Left ventricle myocardium inferior (tissue), 1 donor: ENCODE measurements around the gene MAGI1. TPM values are rescaled to one million over a fixed set of nuclear protein-coding genes. Genes with fewer than 3 reads are reported as not detected.

Experiments
- DNase-seq: peaks from one replicate; pipeline ENCODE4 v3.0.0-alpha.2; 2020
- H3K27ac ChIP-seq: fragments of 200-600 bp; replicated peaks from 2 replicates; pipeline ENCODE4 v1.8.0; 2021
- H3K27me3 ChIP-seq: fragments of 200-600 bp; 2 replicates; pipeline ENCODE4 v1.8.0; 2021; ENCODE audit warnings: low read depth
- H3K36me3 ChIP-seq: fragments of 200-600 bp; 2 replicates; pipeline ENCODE4 v1.8.0; 2021
- H3K4me1 ChIP-seq: fragments of 200-600 bp; 2 replicates; pipeline ENCODE4 v1.8.0; 2021
- H3K4me3 ChIP-seq: fragments of 200-600 bp; 2 replicates; pipeline ENCODE4 v1.8.0; 2021; ENCODE audit warnings: mild to moderate bottlenecking, moderate library complexity
- H3K9me3 ChIP-seq: fragments of 200-600 bp; replicated peaks from 2 replicates; pipeline ENCODE4 v1.8.0; 2021
- intact Hi-C: fragments of 100-400 bp; cut with micrococcal nuclease; formaldehyde crosslinking; loops from one replicate; pipeline ENCODE4 v1.11.0; 2022
- total RNA-seq: library from RNA; stranded (reverse); fragmentation: NEBNext Ultra II Directional; extraction: Animal tissue kit (Norgen Biotek cat#: 25700); gene quantifications from one replicate; pipeline ENCODE4 v1.2.1, GENCODE V29; 2021
- TF ChIP-seq, protein P1 (sequence below): fragments of 200-600 bp; IDR thresholded peaks from 2 replicates; pipeline ENCODE4 v1.8.0; 2021; ENCODE audit warnings: antibody characterized with exemption, mild to moderate bottlenecking, borderline replicate concordance
- donor health status: DM: no; HTN: yes; CAD: no; lungs with severe emphysema.

The MAGI1 gene
- total RNA-seq, 1 donor from 2014 or later: 36.6 TPM

DNA sequence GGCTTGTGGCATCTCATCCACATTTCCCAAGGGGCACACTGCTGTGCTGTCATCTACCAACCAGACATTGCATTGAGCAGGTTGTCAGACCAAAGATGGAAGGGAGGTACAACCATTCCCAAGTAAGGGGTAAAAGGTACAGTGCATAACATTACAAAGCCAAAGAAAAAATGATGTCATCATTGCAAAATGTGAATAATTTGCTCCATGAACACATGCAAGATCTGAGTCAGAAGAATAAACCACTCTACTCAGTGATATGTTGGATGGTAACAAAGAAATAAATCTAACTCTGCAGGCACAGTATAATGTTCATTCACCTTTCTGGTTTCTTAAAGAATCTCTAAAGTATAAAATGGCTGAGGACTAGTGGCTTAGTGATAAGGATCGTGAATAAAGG lies 202.7 kb downstream of the MAGI1 start:
- H3K9me3 ChIP-seq: no peaks in the 10 kb centered on the region
- no peak overlapping the region for H3K4me3 ChIP-seq
- H3K27me3 ChIP-seq: no peaks in the 10 kb centered on the region
- DNase-seq: no peak
- no peak overlapping the region for H3K27ac ChIP-seq
- TF ChIP-seq, protein P1, sequence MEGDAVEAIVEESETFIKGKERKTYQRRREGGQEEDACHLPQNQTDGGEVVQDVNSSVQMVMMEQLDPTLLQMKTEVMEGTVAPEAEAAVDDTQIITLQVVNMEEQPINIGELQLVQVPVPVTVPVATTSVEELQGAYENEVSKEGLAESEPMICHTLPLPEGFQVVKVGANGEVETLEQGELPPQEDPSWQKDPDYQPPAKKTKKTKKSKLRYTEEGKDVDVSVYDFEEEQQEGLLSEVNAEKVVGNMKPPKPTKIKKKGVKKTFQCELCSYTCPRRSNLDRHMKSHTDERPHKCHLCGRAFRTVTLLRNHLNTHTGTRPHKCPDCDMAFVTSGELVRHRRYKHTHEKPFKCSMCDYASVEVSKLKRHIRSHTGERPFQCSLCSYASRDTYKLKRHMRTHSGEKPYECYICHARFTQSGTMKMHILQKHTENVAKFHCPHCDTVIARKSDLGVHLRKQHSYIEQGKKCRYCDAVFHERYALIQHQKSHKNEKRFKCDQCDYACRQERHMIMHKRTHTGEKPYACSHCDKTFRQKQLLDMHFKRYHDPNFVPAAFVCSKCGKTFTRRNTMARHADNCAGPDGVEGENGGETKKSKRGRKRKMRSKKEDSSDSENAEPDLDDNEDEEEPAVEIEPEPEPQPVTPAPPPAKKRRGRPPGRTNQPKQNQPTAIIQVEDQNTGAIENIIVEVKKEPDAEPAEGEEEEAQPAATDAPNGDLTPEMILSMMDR: no peak
- H3K4me1 ChIP-seq: peaks cover 40% of the 10 kb centered on the region
- no peaks in the 10 kb centered on the region for H3K36me3 ChIP-seq
- intact Hi-C loops: no loop called here

DNA sequence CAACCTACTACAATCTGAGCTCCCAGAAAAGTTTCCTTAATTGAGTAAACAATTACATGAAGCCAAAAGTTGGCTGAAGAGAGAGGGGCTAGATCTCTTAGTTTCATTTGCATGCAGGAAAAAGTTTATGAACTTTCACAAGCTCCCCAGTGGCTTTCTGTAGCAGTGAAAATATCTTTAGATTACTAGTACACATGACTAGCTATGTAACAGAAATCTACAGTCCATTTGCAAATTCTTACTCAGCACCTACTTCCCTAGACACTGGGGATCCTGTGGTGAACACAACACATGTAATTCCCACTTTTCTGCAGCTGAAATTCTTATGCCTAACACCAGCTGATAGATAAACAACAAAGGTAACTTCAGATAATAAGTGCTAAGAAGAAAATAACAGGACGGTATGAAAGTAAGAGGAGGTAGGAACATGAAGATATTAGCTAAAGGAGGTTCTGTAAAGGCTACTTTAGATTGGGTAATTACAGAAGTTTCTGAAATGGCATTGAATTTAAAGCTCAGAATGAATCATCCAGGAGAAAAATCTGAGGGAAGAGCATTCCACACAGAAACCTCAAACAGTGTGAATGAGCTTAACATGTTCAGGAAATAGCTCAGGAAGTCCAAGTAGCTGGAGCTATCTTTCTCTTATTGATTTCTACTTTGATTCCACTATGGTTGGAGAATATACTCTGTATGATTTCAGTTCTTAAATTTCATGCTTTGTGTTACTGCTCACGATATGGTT lies 204.8 kb downstream of the MAGI1 start:
- Histone ChIP-seq H3K36me3 (no peaks in the 10 kb centered on the region), H3K9me3 (no peaks in the 10 kb centered on the region), H3K27me3 (no peaks in the 10 kb centered on the region), H3K27ac (no peak overlapping the region), H3K4me3 (no peak overlapping the region), H3K4me1 (peaks cover 57% of the 10 kb centered on the region)
- TF ChIP-seq, protein P1: no peak
- DNase-seq: no peak
- intact Hi-C loops: no loop called here

DNA sequence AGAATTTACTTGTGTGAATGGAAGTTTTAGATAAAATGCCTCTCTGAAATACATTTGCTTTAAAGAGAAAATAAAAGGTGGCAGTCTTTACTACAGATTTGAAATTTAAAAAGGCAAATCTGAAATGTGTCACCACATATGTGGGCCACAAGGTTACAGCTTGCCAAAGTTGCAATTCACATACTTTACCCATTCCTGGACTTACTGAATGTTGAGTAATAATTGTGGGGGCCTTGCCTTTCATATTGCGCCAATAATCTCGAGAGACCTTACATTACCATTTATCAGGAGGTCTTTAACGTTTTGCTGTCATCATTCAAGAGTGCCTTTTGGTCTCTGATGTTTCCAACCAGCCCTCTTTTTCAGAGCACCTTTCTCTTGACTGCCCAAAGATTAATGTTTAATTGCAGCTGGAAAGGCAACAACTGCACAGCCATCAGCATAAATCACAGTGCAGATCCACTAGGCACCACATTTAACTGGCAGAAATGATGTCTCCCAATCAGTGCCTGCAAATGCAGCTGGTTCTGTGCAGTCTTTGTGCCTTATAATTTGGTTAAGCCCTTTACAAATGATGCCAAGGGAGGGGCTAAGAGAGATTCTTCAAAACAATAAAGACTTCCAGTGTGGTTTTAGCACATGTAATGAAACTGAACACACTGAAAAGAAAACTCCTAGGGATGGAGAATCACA lies 206.8 kb downstream of the MAGI1 start:
- TF ChIP-seq, protein P1: no peak
- intact Hi-C loops: no loop called here
- Histone ChIP-seq H3K4me3 (no peak overlapping the region), H3K27me3 (no peaks in the 10 kb centered on the region), H3K4me1 (peaks cover 72% of the 10 kb centered on the region), H3K27ac (no peak overlapping the region), H3K36me3 (no peaks in the 10 kb centered on the region), H3K9me3 (no peaks in the 10 kb centered on the region)
- DNase-seq: no peak

DNA sequence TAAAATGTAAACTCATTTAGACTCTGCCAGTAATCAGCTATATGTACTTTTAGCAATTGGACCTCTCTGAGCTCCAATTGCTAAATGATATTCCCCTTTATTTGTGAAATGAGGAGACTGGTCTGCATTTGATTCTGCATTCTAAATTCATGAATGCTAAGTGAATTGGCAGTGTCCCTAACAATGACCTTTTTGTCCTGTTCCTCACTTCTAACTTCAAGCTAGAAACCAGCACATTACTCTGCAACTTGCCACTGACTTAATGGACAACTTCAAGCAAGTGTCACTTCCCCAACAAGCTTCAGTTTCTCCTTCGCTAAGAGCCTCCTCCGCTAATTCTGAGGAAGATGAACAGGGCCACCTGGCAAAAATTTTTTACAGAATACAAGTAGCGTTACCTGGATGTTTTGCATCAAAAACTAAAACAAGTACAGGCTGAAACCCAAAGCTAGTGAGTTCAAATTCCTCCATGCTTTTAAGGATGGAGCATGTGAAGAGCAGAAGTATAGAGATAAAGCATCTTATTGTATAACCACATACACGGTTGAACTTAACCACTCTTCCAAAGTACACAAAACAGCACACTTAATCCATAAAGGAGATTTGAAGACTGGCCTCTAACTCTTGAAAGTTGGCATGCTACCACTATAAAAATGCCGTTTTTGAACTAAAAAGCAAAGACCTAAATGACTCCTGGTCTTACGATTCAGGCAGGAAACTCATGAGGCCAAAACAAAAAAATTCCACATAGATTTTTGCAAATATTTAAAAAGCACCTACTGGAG lies 207.6 kb downstream of the MAGI1 start:
- TF ChIP-seq, protein P1: no peak
- H3K4me1 ChIP-seq: peaks cover 72% of the 10 kb centered on the region
- intact Hi-C loops: no loop called here

DNA sequence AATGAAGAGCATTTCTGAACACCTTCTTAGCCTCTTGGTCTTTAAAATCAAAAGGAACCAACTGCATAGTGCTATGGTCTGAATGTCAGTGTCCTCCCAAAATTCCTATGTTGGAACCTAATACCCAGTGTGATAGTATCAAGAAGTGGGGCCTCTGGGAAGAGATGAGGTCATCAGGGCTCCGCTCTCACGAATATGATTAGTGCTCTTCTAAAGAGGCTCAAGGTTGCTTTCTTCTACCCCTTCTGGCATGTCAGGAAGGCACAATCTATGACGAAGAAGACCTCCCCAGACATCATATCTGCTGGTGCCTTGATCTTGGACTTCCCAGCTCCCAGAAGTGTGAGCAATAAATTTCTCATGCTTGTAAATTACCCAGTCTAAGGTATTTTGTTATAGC lies 209.5 kb downstream of the MAGI1 start:
- Histone ChIP-seq H3K36me3 (no peaks in the 10 kb centered on the region), H3K27me3 (no peaks in the 10 kb centered on the region), H3K4me3 (no peak overlapping the region), H3K4me1 (peaks cover 59% of the 10 kb centered on the region), H3K27ac (no peak overlapping the region), H3K9me3 (no peaks in the 10 kb centered on the region)
- no peak for DNase-seq
- TF ChIP-seq, protein P1: no peak
- intact Hi-C loops: no loop called here

More for the DNA sequence above, 207.6 kb downstream of the MAGI1 start:
- Histone ChIP-seq H3K27me3 (no peaks in the 10 kb centered on the region), H3K9me3 (no peaks in the 10 kb centered on the region), H3K27ac (no peak overlapping the region), H3K4me3 (no peak overlapping the region), H3K36me3 (no peaks in the 10 kb centered on the region)
- DNase-seq: no peak
